Ishikawa (cell line): ENCODE measurements around the gene DCTD.

ENCODE experiments used
- CEBPB ChIP-seq: IDR thresholded peaks from 2 replicates; pipeline ENCODE4 v1.6.1; 2012
- CREB1 ChIP-seq: IDR thresholded peaks from 2 replicates; pipeline ENCODE4 v1.6.1; 2012; ENCODE audit warnings: low read depth
- EGR1 ChIP-seq: IDR thresholded peaks from 2 replicates; pipeline ENCODE4 v1.6.1; 2012
- EP300 ChIP-seq: IDR thresholded peaks from 2 replicates; pipeline ENCODE4 v1.6.1; 2012; ENCODE audit warnings: borderline replicate concordance
- FOXM1 ChIP-seq: IDR thresholded peaks from 2 replicates; pipeline ENCODE4 v1.6.1; 2012; ENCODE audit warnings: low read depth, borderline replicate concordance
- MAX ChIP-seq: IDR thresholded peaks from 2 replicates; pipeline ENCODE4 v1.6.1; 2012
- NFIC ChIP-seq: IDR thresholded peaks from 2 replicates; pipeline ENCODE4 v1.6.1; 2012
- RAD21 ChIP-seq: IDR thresholded peaks from 2 replicates; pipeline ENCODE4 v1.6.1; 2012; ENCODE audit warnings: low read depth
- REST ChIP-seq: IDR thresholded peaks from 2 replicates; pipeline ENCODE4 v1.6.1; 2012; ENCODE audit warnings: low read depth, mild to moderate bottlenecking
- TAF1 ChIP-seq: IDR thresholded peaks from 2 replicates; pipeline ENCODE4 v1.6.1; 2012; ENCODE audit warnings: low read depth, mild to moderate bottlenecking
- TCF12 ChIP-seq: IDR thresholded peaks from 2 replicates; pipeline ENCODE4 v1.6.1; 2012; ENCODE audit warnings: low read depth
- TEAD4 ChIP-seq: IDR thresholded peaks from 2 replicates; pipeline ENCODE4 v1.6.1; 2012
- YY1 ChIP-seq: IDR thresholded peaks from 2 replicates; pipeline ENCODE4 v1.6.1; 2012; ENCODE audit warnings: low read depth
- ZBTB7A ChIP-seq: IDR thresholded peaks from 2 replicates; pipeline ENCODE4 v1.6.1; 2012; ENCODE audit warnings: low read depth
- TF ChIP-seq, protein P1 (sequence below): IDR thresholded peaks from 2 replicates; pipeline ENCODE4 v1.6.1; 2012

DCTD gene

GRCh38 chr4:182878633-182879495, 38.3 kb downstream of the DCTD start:
- TF ChIP-seq NFIC = no peak
- TF ChIP-seq FOXM1 = no peak
- no peak for TF ChIP-seq RAD21
- no peak for TF ChIP-seq ZBTB7A
- TF ChIP-seq, protein P1, sequence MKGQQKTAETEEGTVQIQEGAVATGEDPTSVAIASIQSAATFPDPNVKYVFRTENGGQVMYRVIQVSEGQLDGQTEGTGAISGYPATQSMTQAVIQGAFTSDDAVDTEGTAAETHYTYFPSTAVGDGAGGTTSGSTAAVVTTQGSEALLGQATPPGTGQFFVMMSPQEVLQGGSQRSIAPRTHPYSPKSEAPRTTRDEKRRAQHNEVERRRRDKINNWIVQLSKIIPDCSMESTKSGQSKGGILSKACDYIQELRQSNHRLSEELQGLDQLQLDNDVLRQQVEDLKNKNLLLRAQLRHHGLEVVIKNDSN = no peak
- TF ChIP-seq TEAD4 = no peak
- TF ChIP-seq EP300 = no peak
- TF ChIP-seq TCF12 = no peak
- no peak for TF ChIP-seq REST
- no peak for TF ChIP-seq MAX
- TF ChIP-seq CEBPB = no peak
- no peak for TF ChIP-seq CREB1
- TF ChIP-seq EGR1 = no peak
- no peak for TF ChIP-seq TAF1
- TF ChIP-seq YY1 = no peak

DNA sequence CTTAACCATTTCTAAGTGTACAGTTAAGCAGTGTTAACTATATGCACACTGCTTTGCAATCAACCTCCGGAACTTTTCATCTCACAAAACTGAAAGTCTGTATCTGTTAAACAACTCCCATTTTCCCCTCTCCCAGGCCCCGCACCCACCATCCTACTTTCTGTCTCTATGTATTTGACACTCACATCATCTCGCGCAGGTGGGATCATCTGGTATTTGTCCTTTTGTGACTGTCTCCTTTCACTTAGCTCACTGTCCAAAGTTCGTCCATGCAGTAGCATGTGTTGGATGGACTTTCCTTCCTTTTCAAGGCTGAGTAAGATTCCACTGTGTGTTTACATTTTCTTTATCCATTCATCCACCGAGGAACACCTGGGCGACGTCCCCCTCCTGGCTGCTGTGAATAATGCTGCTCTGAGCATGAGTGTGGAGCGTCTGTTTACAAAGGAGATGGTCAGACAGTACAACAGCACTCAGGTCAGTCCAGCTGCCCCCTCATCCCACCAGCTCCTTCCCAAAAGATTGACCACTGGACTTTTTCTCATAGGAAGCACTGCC, 39.8 kb downstream of the DCTD start:
- TF ChIP-seq RAD21 (no peak), REST (no peak), TAF1 (no peak)
- TF ChIP-seq, protein P1 = no peak

DNA sequence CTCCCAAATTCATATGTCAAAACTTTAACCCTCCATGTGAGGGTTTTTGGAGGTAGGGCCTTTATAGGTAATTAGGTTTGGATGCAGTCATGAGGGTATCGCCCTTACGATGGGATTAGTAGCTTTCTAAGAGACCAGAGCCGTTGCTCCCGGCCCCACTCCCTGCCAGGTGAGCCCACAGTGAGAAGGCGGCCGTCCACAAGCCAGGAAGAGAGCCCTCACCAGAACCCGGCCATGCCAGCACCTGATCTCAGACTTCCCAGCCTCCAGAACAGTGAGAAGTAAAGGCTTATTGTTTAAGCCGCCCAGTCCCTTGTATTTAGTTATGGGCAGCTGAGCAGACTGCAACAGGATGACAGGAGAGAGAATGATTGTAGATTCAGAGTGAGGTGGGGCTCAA, 40.8 kb downstream of the DCTD start:
- TF ChIP-seq, protein P1 = no peak
- TF ChIP-seq TAF1 = no peak
- no peak for TF ChIP-seq REST
- TF ChIP-seq EGR1 = no peak
- no peak for TF ChIP-seq TEAD4
- TF ChIP-seq RAD21 = no peak
- no peak for TF ChIP-seq YY1
- TF ChIP-seq MAX = no peak
- TF ChIP-seq EP300 = no peak
- TF ChIP-seq NFIC = no peak
- no peak for TF ChIP-seq CEBPB
- no peak for TF ChIP-seq CREB1
- TF ChIP-seq ZBTB7A = no peak
- no peak for TF ChIP-seq TCF12
- TF ChIP-seq FOXM1 = no peak
